HG02610 (cell line): ENCODE data around the gene PCCA.

Experiments
- ATAC-seq: cut with Tn5 transposase; IDR thresholded peaks from one replicate; pipeline ENCODE4 v1.9.1; 2021; ENCODE audit warnings: mild to moderate bottlenecking, moderate library complexity; ENCODE audit not compliant: unreplicated experiment

Gene PCCA

DNA sequence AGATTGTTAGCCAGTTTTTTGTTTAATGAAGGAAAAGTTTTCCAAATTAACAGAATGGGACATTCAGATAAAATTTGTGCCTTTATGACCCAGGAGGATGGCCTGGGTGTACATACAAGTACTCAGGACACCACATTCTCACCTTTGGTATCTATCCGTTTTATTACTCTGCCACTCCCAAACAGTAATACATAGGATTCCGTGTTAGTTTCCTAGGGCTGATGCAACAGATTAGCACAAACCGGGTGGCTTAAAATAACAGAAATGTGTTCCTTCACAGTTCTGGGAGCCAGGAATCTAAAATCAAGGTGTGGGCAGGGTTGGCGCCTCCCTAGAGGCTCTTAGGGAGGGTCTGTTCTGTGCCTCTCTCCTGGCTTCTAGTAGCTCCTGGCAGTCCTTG, 369.8 kb downstream of the PCCA start:
- ATAC-seq: no peak

DNA sequence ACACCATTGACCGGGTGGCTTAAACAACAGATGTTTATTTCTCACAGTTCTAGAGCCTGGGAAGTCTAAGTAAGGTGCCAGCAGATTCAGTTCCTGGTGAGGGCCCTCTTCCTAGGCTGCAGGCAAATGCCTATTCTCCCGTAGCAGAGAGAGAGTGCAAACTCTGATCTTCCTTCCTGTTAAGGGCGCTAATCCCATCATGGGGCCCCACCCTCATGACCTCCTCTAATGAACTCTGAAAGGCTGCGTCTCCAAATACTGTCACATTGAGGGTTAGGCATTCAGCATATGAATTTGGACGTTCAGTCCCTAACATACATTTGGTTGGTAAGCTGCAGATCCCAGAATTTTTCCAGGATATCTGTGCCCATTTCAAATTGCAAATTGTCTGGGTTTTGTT, 370.9 kb downstream of the PCCA start:
- ATAC-seq: no peak

DNA sequence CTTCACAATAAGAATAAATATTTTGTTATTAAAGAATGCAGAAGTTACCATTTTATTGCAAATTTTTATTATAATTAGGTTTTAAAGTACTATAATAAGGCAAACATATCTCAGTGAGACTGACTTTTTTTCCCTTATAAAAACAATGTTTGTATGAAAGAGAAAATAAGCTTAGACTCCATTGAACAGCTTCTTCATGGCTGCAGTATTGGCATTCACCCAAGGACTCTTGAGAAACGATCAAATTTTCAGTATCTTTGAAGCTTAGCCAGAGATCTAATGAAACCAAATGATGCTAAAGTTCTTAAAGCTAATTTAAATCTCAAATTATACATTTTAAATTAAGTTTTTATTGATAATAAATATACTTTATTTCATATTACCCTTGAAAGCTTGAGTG, 371.4 kb downstream of the PCCA start:
- ATAC-seq: no peak

DNA sequence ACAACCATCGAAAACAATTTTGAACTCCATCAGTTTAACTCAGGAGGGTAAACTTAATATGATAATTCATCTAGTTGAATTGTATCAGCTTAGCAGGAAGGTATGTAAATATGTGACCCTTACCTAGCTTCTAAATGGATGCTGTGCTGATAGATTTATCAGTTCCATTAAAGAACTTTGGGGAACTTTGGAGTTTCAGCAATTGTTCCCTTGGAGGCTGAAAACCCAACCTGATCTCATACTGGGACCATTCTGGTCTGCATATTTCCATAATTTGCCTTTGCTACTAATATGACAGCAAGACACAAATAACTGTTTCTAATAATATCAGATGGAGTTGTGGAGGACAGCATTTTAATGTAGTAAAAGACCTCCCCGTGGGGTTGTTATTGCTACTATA, 371.9 kb downstream of the PCCA start:
- no peak for ATAC-seq

DNA sequence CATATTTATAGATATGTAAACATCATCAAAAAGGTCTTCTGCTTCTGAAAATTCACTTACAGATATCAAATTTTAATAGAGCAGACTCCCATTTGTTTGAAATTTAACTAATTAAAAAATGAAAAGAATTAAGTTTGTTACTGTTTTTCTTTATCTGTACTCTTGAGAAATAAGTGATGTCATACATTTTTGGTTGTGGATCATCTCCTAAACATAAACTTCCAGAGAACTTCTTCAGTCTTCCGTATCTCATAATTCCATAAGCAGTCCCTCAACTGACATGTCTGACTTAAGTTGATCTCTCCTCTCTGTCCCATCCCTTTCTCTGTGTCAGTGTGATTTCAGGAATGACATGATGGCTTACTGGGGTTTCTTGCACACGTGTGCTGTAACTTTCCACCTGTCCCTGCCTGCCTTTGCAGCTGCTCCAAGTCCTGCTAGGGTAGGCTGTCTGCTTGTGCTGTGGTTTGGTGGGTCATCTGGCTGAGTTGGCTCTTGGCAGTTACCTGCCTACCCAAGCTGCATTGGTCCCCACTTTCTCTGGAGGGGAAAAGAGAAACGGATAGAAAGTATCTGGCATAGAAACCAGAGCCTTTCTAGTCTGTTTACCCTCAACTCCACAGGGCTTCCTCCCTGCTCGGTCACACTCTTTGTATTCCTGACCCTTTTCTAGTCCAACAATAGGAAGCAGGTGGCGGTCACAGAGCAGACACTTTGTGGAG, 372.6 kb downstream of the PCCA start:
- ATAC-seq: no peak

DNA sequence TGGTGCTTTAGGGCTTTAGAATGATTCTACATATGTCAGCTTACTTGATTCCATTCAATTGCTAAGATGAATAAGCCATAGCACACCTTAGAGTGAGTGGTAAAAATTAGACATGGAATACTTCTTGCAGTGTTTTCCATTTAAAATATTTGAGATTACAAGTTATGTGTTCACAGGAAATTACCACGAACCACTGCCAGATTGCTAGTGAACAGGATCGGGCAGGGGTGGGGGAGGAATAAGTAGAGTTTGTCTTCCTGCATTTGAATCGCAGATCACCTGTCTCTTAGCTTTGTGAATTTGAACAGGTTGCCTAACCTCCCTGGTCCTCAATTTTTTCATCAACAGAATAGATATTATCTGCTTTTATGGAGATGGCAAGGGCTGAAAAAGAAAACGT, 375.1 kb downstream of the PCCA start:
- no peak for ATAC-seq

DNA sequence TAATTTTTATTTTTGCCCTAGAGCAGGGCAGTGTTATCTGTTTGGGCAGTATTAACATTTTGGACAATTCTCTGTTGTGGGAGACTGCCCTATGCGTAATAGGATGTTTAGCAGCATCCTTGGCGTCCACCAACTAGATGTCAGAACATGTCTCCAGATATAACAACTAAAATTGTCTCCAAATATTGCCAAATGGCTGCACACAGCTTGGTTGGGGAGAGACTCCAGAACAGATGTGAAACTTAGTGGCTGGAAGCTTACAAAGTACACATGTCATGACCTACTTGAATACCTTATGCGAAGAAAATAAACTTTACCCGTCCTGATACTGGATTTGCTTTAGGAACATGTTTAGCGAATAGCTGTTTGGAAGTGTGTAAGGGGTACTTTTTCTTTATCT, 376.7 kb downstream of the PCCA start:
- ATAC-seq: no peak

DNA sequence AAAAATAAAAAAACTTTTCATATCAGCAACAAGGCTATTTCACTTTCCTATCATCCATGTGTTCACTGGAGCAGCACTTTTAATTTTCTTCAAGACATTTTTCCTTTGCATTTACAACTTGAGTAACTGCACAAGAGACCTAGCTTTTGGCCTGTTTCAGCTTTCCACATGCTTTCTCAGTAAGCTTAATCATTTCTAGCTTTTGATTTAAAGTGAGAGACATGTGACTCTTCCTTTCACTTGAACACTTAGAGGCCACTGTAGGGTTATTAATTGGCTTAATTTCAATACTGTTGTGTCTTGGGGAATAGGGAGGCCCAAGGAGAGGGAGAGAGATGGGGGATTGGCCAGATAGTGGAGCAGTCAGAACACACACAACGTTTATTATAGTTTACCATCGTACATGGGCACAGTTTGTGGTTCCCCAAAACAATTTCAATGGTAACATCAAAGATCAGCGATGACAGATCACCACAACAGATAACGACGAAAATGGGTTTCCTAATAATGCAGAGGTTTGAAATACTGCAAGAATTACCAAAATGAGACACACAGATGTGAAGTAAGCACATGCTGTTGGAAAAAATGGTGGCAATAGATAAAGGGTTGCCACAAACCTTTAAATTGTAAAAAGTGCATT, 382.1 kb downstream of the PCCA start:
- ATAC-seq: no peak

DNA sequence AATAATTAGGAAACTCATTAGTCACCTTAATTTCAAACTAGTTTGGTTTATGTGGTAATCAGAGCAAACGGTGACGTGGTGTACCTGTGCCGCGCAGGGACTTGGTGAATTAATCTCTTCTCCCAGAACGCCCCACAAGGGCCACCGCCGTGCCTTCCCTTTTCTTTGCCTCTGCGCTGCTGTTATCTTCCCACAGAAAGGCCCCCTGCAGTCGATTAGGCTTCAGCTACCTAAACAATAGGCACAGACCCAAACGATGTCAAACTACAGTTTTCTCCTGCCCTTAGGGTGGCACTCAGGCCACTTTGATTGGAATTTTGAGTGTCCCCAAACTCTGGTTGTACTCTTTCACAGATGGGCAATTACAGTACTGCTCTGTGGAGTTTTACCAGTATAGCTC, 384.2 kb downstream of the PCCA start:
- ATAC-seq: no peak

DNA sequence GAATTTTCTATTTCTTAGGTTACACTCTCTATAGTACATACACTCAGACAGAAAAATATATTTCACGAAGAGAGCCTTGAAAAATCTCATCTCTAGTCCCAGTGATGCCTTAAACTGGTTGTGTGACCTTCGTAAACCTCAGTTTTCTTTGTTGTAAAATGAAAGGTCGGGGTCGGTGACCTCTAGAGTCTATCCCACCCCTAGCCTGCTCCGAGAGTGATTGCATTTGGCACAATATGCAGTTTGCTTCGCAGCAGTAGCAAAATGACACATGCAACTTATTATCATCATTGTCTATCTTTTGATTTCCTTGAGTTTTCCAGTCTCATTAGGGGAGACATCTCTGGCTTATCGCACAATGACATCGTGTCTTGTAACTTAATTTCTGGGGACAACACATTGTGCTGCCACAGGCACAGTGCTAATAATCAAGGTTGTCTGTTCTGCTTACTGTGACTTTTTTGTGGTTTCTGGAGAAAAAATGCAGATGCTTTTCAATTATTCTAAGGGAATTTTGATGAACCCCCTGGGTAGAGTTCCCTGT, 384.7 kb downstream of the PCCA start:
- no peak for ATAC-seq

DNA sequence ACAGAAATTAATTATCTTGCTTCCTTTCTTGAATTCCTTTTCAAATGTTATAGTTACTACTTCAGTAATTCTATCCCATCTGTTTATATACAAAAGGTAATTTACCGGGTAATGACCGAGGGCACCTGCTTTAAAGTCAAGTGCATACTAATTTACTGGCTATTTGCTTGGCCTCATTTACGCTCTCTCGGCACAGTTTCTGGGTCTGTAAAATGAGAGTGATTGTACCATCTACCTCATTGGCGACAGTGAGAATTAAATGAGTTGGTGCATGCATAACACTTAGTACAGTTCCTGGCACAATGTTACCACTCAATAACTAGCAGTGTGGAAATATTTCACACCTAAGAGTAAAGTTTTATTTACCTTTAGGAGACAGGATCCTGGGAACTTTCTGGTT, 388.1 kb downstream of the PCCA start:
- no peak for ATAC-seq

DNA sequence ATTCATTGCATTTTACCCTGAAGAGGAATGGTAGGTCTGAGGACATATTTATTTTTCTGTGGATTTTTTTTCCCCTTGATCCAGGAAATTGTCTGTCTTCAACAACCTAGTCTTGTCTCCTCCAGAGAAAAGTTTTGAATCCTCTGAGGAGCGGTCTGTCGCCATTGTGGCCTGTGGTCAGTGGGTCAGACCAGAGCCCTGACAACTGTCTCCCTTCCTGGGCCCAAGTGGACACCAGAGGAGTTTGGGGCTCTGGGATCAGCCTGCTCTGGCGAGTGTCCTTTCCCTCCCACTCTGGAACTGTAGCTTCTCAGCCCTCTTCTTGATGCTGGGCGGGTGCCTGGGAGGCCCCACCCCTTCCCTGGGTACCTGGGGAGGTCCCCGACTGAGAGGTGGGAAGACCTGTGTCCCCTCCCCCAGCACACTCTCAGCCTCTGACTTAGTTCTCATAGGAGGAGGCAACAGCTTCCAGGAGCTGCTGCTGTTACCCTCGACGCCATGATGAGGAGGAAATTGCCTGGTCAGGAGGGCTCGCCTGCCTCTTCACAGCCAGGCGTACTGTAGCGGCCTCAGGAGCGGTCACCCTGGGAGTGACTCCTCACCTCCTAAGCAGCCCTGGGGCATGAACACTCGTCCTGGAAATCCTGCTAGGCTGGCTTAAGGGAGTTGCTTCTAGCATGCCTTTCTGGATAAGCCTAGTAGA, 389.4 kb downstream of the PCCA start:
- no peak for ATAC-seq

DNA sequence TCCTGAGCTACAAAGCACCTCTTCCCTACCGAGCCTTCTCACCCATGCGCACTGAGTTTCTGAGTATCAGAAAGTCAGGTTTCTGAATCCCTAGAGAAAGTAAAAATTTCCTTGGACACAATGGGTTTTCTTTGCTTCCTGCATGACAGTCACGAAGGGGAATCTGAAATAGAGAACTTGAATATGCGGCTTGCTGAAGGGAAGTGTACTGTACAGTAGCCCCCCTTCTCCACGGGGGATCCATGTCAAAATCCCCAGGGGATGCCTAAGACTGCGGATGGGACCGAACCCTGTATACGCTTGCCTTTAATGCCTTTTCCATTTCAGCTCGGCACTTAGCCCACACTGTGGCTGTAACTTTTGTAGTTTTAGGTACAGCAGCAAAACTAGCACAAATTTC, 391.8 kb downstream of the PCCA start:
- ATAC-seq: no peak

DNA sequence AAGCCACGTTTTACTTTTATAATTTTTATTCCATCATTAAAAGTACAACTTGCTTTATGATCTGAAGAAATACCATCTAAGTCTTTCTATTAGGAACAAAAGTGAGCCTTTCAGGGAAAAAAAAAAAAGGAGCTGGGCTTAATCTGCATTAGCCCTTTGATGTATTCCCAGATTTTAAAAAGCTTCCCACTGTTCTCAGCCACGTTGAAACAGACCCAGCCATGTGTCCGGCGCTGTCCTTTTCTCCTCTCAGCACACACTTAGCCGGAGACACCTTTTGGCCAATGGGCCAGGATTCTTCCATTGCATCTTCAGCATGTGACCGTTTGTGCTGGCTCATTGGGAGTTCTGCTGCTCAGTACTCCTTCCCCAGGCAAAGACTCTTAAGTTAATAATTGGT, 394.2 kb downstream of the PCCA start:
- no peak for ATAC-seq

DNA sequence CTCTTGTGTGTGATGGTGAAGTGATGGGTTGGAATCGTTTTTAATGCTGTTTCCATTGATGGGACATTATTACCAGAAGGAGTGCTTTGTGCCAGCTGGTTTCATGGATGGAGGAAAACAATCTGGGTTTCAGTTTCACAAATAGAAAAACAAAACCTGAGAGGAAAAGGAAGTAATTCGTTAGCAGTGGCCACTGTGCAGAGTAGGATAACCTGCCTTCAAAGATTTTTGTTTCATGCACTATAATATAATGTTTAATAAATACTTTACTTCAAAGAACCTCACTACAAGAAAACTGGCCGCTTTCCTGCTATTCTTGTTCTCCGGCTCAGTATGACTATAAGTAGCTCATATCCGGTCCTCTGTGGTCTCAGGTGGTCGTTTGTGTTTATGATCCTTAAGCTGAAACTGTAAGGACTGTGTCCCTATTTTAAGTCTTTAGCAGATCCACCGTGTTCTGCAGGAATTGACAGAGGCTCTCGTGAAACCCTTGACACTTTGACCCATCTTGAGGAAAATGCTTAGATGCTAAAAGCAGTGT, 395.0 kb downstream of the PCCA start:
- ATAC-seq: no peak

DNA sequence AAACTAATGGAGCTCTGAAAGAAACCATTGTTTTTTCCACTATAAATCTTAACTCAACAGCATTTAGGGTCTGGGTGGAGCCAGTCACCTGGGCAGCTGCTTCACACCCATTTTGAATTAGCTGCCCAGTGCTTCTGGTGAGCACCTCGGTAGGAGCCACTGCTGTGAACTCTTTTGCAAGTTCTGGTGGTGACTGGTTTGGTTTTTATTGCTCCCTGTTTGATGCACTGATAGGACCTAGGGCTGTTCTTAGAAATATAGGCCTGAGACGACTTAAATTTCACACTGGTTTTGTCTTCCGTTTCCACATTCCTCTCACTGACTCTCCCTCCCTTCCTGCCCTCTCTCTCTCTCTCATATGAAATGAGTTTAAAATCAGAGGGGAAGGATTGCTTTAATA, 395.8 kb downstream of the PCCA start:
- ATAC-seq: no peak

DNA sequence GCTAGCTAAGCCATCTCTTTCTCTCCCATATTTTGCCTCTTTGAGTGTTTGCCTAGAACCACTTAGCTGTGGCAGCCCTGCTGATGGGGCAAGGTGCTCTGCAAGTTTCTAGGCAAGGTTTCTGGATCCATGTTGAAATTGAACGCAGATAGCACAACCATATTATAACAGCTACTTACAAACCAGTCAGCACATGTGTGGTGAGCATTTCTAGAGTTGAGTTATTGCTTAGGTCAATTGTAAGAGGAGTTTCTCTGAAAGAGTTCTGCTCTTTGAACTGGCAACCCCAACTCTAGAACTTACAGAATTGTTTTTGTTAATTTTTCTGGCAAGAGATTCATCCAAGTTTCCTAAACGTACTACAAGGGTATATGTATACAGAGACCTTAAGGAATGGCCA, 396.4 kb downstream of the PCCA start:
- ATAC-seq: no peak

DNA sequence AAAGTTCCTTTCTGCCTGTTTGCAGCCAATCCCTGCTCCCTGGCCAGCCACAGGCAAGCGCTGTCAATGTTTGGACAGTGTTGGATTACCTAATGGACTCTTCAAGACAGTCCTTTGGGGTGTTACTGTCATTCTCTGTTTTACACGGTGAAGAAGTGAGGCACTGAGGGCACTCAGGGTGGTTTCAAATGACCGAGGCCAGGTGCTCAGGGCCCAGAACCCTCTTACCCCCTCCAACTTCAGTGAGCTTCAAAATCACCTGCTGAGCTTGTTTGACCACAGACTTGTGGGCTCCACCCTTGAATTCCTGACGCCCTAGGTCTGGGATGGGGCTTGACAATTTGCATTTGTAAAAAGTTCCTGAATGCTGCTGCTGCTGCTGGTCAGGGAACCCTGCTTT, 401.8 kb downstream of the PCCA start:
- no peak for ATAC-seq

DNA sequence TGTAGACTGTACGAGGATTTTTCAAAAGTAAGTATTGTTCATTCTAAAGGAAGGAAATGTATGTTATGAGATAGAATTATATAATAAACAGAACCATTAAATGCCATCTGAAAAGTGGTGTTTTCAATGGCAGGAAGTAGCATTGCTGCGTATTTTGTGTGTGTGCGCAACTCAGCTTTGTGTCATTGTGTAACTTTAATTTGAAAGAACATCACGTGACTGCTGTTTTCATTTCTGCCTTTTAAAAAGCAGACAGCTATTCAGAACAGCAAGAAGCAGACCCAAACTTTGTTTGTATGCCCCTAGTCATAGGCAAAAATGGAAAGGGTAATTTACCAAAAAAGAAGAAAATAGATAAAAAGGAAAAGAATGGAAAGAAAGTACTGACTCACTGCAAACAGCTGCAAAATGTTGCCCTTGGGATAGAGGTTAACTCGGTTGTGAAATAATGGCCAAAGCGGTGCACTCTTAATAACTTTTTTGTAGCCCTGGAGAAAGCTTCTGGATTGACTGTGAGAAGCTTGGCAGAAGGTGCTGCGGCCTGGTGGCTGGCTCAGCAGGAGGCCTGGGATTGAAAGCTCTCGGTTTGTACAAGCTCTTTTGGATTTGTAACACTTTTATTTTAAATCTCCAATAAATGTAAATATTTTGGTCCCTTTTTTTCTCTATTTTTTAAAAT, 402.4 kb downstream of the PCCA start:
- ATAC-seq: no peak

DNA sequence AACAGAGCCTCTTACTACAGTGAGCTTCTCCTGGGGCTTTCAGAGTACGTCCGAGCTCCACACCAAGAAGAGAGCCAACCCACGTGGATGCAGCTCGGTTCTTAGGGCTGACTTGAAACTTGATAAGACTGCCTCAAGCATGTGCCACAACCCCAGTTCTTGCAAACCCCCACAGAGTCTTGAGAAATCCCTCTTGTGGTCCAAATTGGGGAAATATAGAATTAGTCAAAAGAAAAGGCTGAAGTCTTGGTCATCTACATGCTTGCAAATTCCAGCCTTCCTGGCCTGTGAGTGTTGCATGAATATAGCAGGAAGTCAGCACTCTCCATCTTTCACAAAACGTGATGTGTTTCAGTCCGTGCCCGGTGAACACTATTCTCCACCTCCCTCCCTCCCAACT, 404.5 kb downstream of the PCCA start:
- no peak for ATAC-seq

DNA sequence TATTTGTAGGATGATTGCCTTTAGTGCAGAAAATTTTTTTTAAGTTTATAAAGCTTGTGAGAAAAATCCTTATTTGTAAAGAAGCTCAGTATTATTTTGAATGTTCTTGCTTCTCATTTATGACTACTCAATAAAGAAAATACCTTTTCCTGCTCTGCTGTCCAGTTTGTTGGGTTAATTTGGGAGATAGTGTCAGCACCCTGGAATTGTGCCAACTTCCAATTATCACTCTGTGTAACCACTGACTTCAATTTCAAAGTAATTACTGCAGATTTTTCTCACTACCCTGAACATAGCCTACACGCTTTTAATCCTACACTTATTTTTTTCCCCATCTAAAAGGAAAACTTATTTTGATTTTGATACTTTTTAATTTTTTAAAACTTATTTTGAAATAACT, 406.6 kb downstream of the PCCA start:
- ATAC-seq: no peak
